ENCODE data around the gene IL17C. TPM values are rescaled to one million over a fixed set of nuclear protein-coding genes. Genes with fewer than 3 reads are reported as not detected.

Gene IL17C
- total and polyA plus RNA-seq, 10 of the 15 experiments (the other 5 are each of a cell fraction or from before 2014, with no cell fraction given): not detected

GRCh38 chr16:88652762-88653063 lies 14.3 kb downstream of the IL17C start:
- no peak for TF ChIP-seq ZNF622 (IDR thresholded peaks at IDR 0.05)
- no peak for TF ChIP-seq PML (IDR thresholded peaks at IDR 0.05; ENCODE audit: low read length)
- no peak for TF ChIP-seq NFYA (IDR thresholded peaks at IDR 0.05; ENCODE audit: borderline replicate concordance, low read depth, low read length)
- TF ChIP-seq RBBP5 (conservative IDR thresholded peaks at IDR 0.05): no peak
- TF ChIP-seq HCFC1 (IDR thresholded peaks at IDR 0.05; ENCODE audit: low read length): no peak
- TF ChIP-seq ZBTB11 (CRISPR knock-in tag; IDR thresholded peaks at IDR 0.05): no peak
- TF ChIP-seq LARP7 (IDR thresholded peaks at IDR 0.05): no peak
- TF ChIP-seq POLR2A (IDR thresholded peaks at IDR 0.05; ENCODE audit: low read depth, low read length): no peak
- no peak for TF ChIP-seq HDGF (IDR thresholded peaks at IDR 0.05)
- no peak for TF ChIP-seq SREBF2 (IDR thresholded peaks at IDR 0.05; ENCODE audit: low read length)
- no peak; the same call in 1 of the 2 replicates for TF ChIP-seq POLR2AphosphoS5 (IDR thresholded peaks at IDR 0.05; ENCODE audit: low read length)
- no peak for TF ChIP-seq BCL3 (IDR thresholded peaks at IDR 0.05; ENCODE audit: borderline replicate concordance, insufficient read depth, low read depth, low read length, poor library complexity, severe bottlenecking)
- TF ChIP-seq RAD51 (IDR thresholded peaks at IDR 0.05): no peak
- TF ChIP-seq ASH2L (IDR thresholded peaks at IDR 0.05; ENCODE audit: borderline replicate concordance, low read depth): no peak
- TF ChIP-seq PAX8 (IDR thresholded peaks at IDR 0.05): no peak
- TF ChIP-seq BRCA1 (IDR thresholded peaks at IDR 0.05; ENCODE audit: low read depth, low read length): no peak
- no peak for TF ChIP-seq E4F1 (IDR thresholded peaks at IDR 0.05; ENCODE audit: borderline replicate concordance, partially characterized antibody)
- TF ChIP-seq SREBF1 (IDR thresholded peaks at IDR 0.05; ENCODE audit: low read length): no peak
- TF ChIP-seq KLF5 (IDR thresholded peaks at IDR 0.05; ENCODE audit: partially characterized antibody): no peak
- no peak for TF ChIP-seq FOXM1 (IDR thresholded peaks at IDR 0.05; ENCODE audit: low read depth, low read length)
- no TSS peak for BruUV-seq (replicated peaks)
- Histone ChIP-seq H3K79me2 (ENCODE audit: control insufficient read depth, insufficient read depth, low read length) (peaks cover 29% of the 10 kb centered on the region), H3K36me3 (ENCODE audit: control insufficient read depth in 2 of 2, insufficient read depth in 2 of 2, low read length in 1 of 2) (peaks cover 2 to 12% of the 10 kb centered on the region in 2 experiments), H3K27ac (ENCODE audit: control insufficient read depth, insufficient read depth) (no peak overlapping the region), H3K9ac (ENCODE audit: control insufficient read depth, insufficient read depth, low read length) (no peak overlapping the region), H3K4me2 (ENCODE audit: control insufficient read depth, insufficient read depth) (no peak overlapping the region), H3K4me1 (ENCODE audit: control insufficient read depth, insufficient read depth, low read length) (peaks cover 21% of the 10 kb centered on the region), H3K27me3 (replicated peaks in 1 of 2; ENCODE audit: control insufficient read depth in 2 of 2, insufficient read depth in 2 of 2, low read length in 1 of 2) (no peaks in the 10 kb centered on the region), H2AFZ (ENCODE audit: control insufficient read depth, low read depth, low read length) (no peak overlapping the region), H3K4me3 (no peak overlapping the region), H3K9me3 (replicated peaks; ENCODE audit: control insufficient read depth, insufficient read depth, low read length) (no peaks in the 10 kb centered on the region), H4K20me1 (ENCODE audit: control insufficient read depth, insufficient read depth) (no peaks in the 10 kb centered on the region; the same call in 1 of the 2 replicates)
- intact Hi-C loops (cut with micrococcal nuclease; ENCODE audit: unreplicated experiment) (loop anchor here (5.0 kb wide), 1 partner anchor 160 kb away; the partner anchor contains the start of gene APRT), in situ Hi-C loops (cut with MboI) (no loop called here)
- CTCF ChIA-PET: interaction anchor here (1.3 kb wide), 1 partner anchor 48 kb away, joined by 6 read pairs; no protein-coding TSS in a partner anchor
- DNase-seq (ENCODE audit: low read depth, low spot score) (no peak), FAIRE-seq (no peak), ATAC-seq (no peak)
- RAD21 ChIA-PET (ENCODE audit: unreplicated experiment): interaction anchor here (1.1 kb wide), 1 partner anchor 52 kb away, joined by 3 read pairs; no protein-coding TSS in a partner anchor
- WGBS (ENCODE audit: insufficient coverage, insufficient replicate concordance, low lambda C conversion rate, missing lambda C conversion rate): 74% methylated on average over 6 of the region's 8 CpGs
- POLR2A ChIA-PET: interaction anchor here (1.1 to 1.3 kb wide), 3 partner anchors 10 to 19 kb away, joined by 3 to 6 read pairs (median 4); partner anchors contain the start of gene MVD
- SMC1A ChIA-PET (ENCODE audit: uncharacterized antibody, unreplicated experiment): no interaction called here
